ENCODE results near the gene RUNX3.
"Not testable (repeated sequence)": the region's sequence is repeated elsewhere in the genome, so short reads cannot be mapped to it uniquely, and the experiment has no call there.

RUNX3 gene

GRCh38 chr1:24908591-24909259 is 21.4 kb downstream of the RUNX3 start:
- no peaks in the 10 kb centered on the region for H3K27me3 ChIP-seq (ENCODE audit: insufficient read depth, low read length)
- no peak overlapping the region for H3K4me3 ChIP-seq (ENCODE audit: low read length)
- WGBS, result 95% methylated on average over 7 of the region's 7 CpGs
- H3K4me1 ChIP-seq (ENCODE audit: insufficient read depth, low read length), result no peaks in the 10 kb centered on the region
- no peak overlapping the region for H3K27ac ChIP-seq (ENCODE audit: low read depth, low read length)
- H3K9me3 ChIP-seq (ENCODE audit: insufficient read depth, low read depth, low read length), result no peaks in the 10 kb centered on the region
- H3K9ac ChIP-seq (ENCODE audit: low read depth, low read length), result no peak overlapping the region
- H3K36me3 ChIP-seq (ENCODE audit: insufficient read depth, low read length), result no peaks in the 10 kb centered on the region

DNA sequence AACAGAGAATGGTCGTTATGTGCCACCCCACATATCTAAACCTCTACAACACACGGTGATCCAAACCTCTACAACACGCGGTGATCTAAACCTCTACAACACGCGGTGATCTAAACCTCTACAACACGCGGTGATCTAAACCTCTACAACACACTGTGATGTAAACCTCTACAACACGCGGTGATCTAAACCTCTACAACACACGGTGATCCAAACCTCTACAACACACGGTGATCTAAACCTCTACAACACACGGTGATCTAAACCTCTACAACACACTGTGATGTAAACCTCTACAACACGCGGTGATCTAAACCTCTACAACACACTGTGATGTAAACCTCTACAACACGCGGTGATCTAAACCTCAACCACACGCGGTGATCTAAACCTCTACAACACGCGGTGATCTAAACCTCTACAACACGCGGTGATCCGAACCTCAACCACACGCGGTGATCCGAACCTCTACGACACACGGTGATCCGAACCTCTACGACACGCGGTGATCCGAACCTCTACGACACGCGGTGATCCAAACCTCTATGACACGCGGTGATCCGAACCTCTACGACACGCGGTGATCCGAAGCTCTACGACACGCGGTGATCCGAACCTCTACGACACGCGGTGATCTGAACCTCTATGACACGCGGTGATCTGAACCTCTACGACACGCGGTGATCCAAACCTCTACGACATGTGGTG is 22.3 kb downstream of the RUNX3 start:
- H3K27ac ChIP-seq (ENCODE audit: low read depth, low read length); H3K27me3 ChIP-seq (ENCODE audit: insufficient read depth, low read length); H3K9me3 ChIP-seq (ENCODE audit: insufficient read depth, low read depth, low read length); H3K4me1 ChIP-seq (ENCODE audit: insufficient read depth, low read length); H3K36me3 ChIP-seq (ENCODE audit: insufficient read depth, low read length); H3K9ac ChIP-seq (ENCODE audit: low read depth, low read length); H3K4me3 ChIP-seq (ENCODE audit: low read length): not testable (repeated sequence)
- WGBS, result 92% methylated on average over 57 of the region's 57 CpGs

- H3K27me3 ChIP-seq (ENCODE audit: insufficient read depth, low read length), result no peaks in the 10 kb centered on the region
- H3K9ac ChIP-seq (ENCODE audit: low read depth, low read length), result no peak overlapping the region
- WGBS, result 96% methylated on average over 20 of the region's 20 CpGs
- no peaks in the 10 kb centered on the region for H3K36me3 ChIP-seq (ENCODE audit: insufficient read depth, low read length)
- H3K27ac ChIP-seq (ENCODE audit: low read depth, low read length), result no peak overlapping the region
- no peaks in the 10 kb centered on the region for H3K4me1 ChIP-seq (ENCODE audit: insufficient read depth, low read length)
- no peak overlapping the region for H3K4me3 ChIP-seq (ENCODE audit: low read length)
- no peaks in the 10 kb centered on the region for H3K9me3 ChIP-seq (ENCODE audit: insufficient read depth, low read depth, low read length)
Measured at GRCh38 chr1:24906760-24907490, 23.2 kb downstream of the RUNX3 start.

DNA sequence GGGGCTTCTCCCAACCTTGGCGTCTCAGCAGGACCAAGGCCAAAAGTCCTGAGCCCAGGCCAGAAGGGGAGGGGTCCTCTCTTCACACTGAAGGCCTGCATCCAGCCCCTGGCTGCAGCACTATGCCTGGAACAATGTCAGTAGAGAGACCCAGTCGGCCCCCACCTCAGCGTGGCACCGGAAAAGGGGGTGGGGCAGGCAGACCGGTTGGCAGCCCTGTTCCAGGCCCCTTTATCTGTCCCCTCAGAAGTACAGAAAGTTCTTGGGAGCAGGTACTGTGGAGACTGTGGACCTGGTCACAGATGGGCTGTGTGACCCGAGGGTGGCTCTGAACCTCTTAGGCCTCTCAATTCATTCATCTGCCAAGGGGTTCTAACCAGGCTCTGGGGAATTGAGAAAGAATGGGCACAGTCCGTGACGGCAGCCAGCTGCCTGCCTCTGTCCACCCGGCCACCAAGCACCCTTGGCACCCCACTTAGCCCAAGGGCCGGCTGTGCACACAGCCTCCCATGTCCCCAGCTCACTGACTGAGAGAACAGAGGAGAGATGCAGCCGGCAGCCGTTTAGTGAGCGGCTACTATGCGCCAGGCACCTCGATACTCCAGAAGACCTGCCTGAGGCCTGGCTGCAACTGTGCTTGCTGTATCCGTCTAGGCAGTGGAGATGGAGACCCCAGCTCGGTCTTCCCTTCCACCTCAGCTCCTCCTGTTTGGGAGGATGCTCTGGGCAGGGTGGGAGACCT is 23.9 kb downstream of the RUNX3 start:
- H3K27me3 ChIP-seq (ENCODE audit: insufficient read depth, low read length), result no peaks in the 10 kb centered on the region
- H3K36me3 ChIP-seq (ENCODE audit: insufficient read depth, low read length), result no peaks in the 10 kb centered on the region
- H3K4me1 ChIP-seq (ENCODE audit: insufficient read depth, low read length), result no peaks in the 10 kb centered on the region
- H3K27ac ChIP-seq (ENCODE audit: low read depth, low read length), result no peak overlapping the region
- H3K4me3 ChIP-seq (ENCODE audit: low read length), result no peak overlapping the region
- H3K9ac ChIP-seq (ENCODE audit: low read depth, low read length), result no peak overlapping the region
- 86% methylated on average over 17 of the region's 17 CpGs for WGBS
- H3K9me3 ChIP-seq (ENCODE audit: insufficient read depth, low read depth, low read length), result no peaks in the 10 kb centered on the region

DNA sequence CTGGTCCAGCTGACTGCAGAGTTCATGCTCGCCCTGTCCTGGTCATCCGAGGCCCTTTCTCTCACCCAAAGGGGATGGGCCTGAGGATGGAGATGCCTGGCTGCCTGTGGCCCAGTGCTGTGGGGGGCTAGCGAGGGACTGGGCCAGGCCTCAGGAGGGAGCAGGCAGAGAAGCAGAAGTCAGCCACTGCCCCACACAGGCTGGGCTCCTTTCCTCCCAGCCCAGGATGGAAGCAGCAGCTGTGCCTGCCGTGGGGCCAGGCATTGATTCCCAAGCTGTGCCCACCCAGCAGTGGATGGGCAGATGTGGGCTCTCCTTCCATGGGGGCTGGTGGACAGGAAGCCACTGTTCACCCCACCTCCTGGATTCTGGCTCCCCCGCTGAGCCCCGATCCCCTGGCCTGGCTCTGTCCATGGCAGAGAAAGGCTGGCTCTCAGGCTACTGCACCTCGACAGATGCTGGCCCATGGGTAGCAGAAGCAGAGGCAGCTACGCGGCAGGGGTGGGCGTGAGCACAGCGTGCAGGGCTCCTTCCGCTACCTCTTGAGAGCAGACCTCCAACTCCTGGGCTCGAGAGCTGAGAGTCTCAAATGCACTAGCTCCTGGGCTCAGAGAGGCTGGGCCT is 24.6 kb downstream of the RUNX3 start:
- Histone ChIP-seq H3K9ac (ENCODE audit: low read depth, low read length) (no peak overlapping the region), H3K27me3 (ENCODE audit: insufficient read depth, low read length) (no peaks in the 10 kb centered on the region), H3K36me3 (ENCODE audit: insufficient read depth, low read length) (no peaks in the 10 kb centered on the region), H3K27ac (ENCODE audit: low read depth, low read length) (no peak overlapping the region), H3K4me3 (ENCODE audit: low read length) (no peak overlapping the region), H3K4me1 (ENCODE audit: insufficient read depth, low read length) (no peaks in the 10 kb centered on the region), H3K9me3 (ENCODE audit: insufficient read depth, low read depth, low read length) (no peaks in the 10 kb centered on the region)
- WGBS, result 87% methylated on average over 13 of the region's 13 CpGs

DNA sequence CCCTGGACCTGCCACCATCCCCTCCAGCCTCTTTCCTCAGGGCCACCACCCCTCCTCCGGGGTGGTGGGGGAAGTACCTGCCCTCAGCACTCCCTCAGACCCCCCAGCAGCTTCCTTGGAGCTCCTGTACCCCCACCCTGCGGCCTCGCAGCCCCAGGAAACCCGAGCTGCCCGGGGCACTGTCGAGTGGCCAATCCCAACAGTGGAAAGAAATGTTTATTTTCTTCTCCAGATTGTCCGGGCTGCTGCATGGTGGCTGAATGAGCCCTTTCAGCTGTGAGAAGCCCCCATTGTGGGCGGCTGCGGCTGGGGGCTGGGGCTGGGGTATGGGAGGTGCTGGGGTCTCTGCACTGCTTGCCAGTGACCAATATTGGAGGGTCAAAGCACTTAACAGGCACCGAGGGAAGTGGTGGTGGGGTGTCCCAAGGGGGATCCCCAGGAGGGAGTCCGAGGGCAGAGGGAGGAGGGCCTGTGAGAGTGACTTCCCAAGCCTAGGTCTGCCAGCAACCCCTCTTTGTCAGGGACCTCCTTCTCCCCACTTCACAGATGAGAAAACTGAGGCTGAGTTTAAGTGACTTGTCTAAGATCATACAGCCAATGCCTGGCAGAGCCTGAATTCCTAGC is 25.2 kb downstream of the RUNX3 start:
- Histone ChIP-seq H3K4me1 (ENCODE audit: insufficient read depth, low read length) (no peaks in the 10 kb centered on the region), H3K9ac (ENCODE audit: low read depth, low read length) (no peak overlapping the region), H3K27ac (ENCODE audit: low read depth, low read length) (no peak overlapping the region), H3K36me3 (ENCODE audit: insufficient read depth, low read length) (no peaks in the 10 kb centered on the region), H3K9me3 (ENCODE audit: insufficient read depth, low read depth, low read length) (no peaks in the 10 kb centered on the region), H3K27me3 (ENCODE audit: insufficient read depth, low read length) (no peaks in the 10 kb centered on the region), H3K4me3 (ENCODE audit: low read length) (no peak overlapping the region)
- 89% methylated on average over 11 of the region's 11 CpGs for WGBS

DNA sequence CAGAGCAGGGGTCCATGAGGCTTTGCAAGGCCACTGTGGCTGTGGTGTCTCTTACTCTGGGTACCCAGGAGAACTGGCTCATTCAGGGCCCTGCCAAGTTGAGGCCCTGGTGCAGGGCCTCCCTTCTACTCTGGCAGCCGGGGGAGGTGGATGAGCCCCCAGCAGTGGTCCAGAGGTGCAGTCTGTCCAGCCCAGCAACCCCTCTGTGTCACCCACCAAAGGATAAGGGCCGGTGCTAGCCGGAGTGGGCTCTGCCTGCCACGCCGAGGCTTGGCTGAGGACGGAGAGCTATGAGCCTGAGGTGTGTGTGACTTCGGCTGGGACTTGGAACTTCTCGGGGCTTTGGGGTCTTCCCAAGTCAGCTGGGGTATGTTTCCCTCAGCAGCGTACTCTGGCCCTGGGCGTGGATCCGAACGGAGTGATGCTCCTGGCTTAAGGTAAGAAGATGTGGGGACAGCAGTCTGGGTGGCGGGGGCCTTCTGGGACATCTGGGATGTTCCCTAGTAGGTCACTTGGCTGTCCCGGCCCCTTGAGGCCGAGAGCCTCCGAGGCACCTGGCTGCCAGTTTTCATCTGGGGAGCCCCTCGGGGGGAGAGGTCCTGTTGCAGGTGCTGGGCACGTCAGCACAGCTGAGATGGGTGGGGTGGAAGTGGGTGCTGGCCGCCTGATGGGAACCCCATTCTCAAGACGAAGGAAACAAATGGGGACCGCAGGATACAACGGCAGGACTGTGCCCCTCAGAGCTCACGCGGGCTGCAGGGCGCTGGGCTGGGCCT is 25.9 kb downstream of the RUNX3 start:
- 94% methylated on average over 25 of the region's 25 CpGs for WGBS
- Histone ChIP-seq H3K9ac (ENCODE audit: low read depth, low read length) (no peak overlapping the region), H3K4me1 (ENCODE audit: insufficient read depth, low read length) (no peaks in the 10 kb centered on the region), H3K9me3 (ENCODE audit: insufficient read depth, low read depth, low read length) (no peaks in the 10 kb centered on the region), H3K4me3 (ENCODE audit: low read length) (no peak overlapping the region), H3K27me3 (ENCODE audit: insufficient read depth, low read length) (no peaks in the 10 kb centered on the region), H3K36me3 (ENCODE audit: insufficient read depth, low read length) (no peaks in the 10 kb centered on the region), H3K27ac (ENCODE audit: low read depth, low read length) (no peak overlapping the region)

- Histone ChIP-seq H3K27me3 (ENCODE audit: insufficient read depth, low read length) (no peaks in the 10 kb centered on the region), H3K36me3 (ENCODE audit: insufficient read depth, low read length) (no peaks in the 10 kb centered on the region), H3K9me3 (ENCODE audit: insufficient read depth, low read depth, low read length) (no peaks in the 10 kb centered on the region), H3K27ac (ENCODE audit: low read depth, low read length) (no peak overlapping the region), H3K4me3 (ENCODE audit: low read length) (no peak overlapping the region), H3K4me1 (ENCODE audit: insufficient read depth, low read length) (no peaks in the 10 kb centered on the region), H3K9ac (ENCODE audit: low read depth, low read length) (no peak overlapping the region)
- WGBS, result 95% methylated on average over 6 of the region's 6 CpGs
Measured at GRCh38 chr1:24903560-24903954, 26.5 kb downstream of the RUNX3 start.

DNA sequence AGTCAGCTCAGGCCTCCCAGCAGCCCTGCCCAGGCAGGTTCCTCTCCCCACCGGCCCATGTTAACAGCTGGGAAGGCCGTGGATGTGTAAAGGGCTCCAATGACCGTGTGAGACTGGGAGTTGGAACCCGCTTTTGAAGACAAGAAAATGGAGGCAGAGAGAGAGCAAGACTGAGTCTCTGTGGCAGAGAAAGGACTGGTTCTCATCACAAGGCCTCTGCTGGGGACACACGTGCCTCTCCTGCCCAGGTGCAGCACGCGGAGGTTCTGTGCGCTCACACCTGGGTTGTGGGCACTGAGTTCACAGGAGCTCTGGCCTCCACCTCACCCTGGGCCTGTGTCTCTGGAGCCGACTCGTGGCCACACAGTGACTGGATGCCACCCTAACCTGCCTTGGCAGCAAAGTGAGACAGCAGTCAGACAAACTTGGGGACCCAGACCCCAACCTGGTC is 27.0 kb downstream of the RUNX3 start:
- Histone ChIP-seq H3K9me3 (ENCODE audit: insufficient read depth, low read depth, low read length) (no peaks in the 10 kb centered on the region), H3K4me3 (ENCODE audit: low read length) (no peak overlapping the region), H3K27me3 (ENCODE audit: insufficient read depth, low read length) (no peaks in the 10 kb centered on the region), H3K27ac (ENCODE audit: low read depth, low read length) (no peak overlapping the region), H3K36me3 (ENCODE audit: insufficient read depth, low read length) (no peaks in the 10 kb centered on the region), H3K9ac (ENCODE audit: low read depth, low read length) (no peak overlapping the region), H3K4me1 (ENCODE audit: insufficient read depth, low read length) (no peaks in the 10 kb centered on the region)
- WGBS, result 88% methylated on average over 10 of the region's 10 CpGs

GRCh38 chr1:24902471-24902891 is 27.6 kb downstream of the RUNX3 start:
- H3K4me1 ChIP-seq (ENCODE audit: insufficient read depth, low read length), result no peaks in the 10 kb centered on the region
- H3K27ac ChIP-seq (ENCODE audit: low read depth, low read length), result no peak overlapping the region
- no peak overlapping the region for H3K9ac ChIP-seq (ENCODE audit: low read depth, low read length)
- no peaks in the 10 kb centered on the region for H3K9me3 ChIP-seq (ENCODE audit: insufficient read depth, low read depth, low read length)
- no peaks in the 10 kb centered on the region for H3K27me3 ChIP-seq (ENCODE audit: insufficient read depth, low read length)
- WGBS, result 94% methylated on average over 22 of the region's 22 CpGs
- H3K4me3 ChIP-seq (ENCODE audit: low read length), result no peak overlapping the region
- no peaks in the 10 kb centered on the region for H3K36me3 ChIP-seq (ENCODE audit: insufficient read depth, low read length)

Data from HUES64 (cell line).